ENCODE results near the gene ENO2. TPM values are rescaled to one million over a fixed set of nuclear protein-coding genes. Genes with fewer than 3 reads are reported as not detected.
"Not testable (repeated sequence)": the region's sequence is repeated elsewhere in the genome, so short reads cannot be mapped to it uniquely, and the experiment has no call there.

ENO2 gene
- total RNA-seq, result 1 to 10 TPM; 8.8 to 8.9 TPM
- 14.3 TPM for polyA plus RNA-seq (ENCODE audit: insufficient read depth, low read depth, low replicate concordance)
- long read RNA-seq, donor 1, partial matches to known transcripts, result 0 of 4 reads
- long read RNA-seq, donor 1, other reads (novel, unspliced or antisense), result 0 of 4 reads
- long read RNA-seq, donor 2, partial matches to known transcripts, result 7 of 9 reads
- long read RNA-seq, donor 2, other reads (novel, unspliced or antisense), result 0 of 9 reads

GRCh38 chr12:6914246-6914946, at the start of gene ENO2:
ENO2 (plus strand) TSS chr12:6914580; CDS start chr12:6915833, 1,253 bp downstream.
- H3K4me3 ChIP-seq, result peak within 1 kb of the TSS; percentile 41 to 62
- peak; percentile 71 for DNase-seq
- no peak for TF ChIP-seq CTCF (IDR thresholded peaks at IDR 0.05)
- TF ChIP-seq POLR2A (IDR thresholded peaks at IDR 0.05), result no peak
- H3K27me3 ChIP-seq, result no peaks in the 10 kb centered on the region
- intact Hi-C loops (cut with DNase I; ENCODE audit: low total_unique reads), result no loop called here
- peak within 1 kb of the TSS; percentile 27 to 48 for H3K27ac ChIP-seq
- no peaks in the 10 kb centered on the region for H3K36me3 ChIP-seq (ENCODE audit: low read depth, missing control alignments)
- H3K4me1 ChIP-seq, result peaks cover 15% of the 10 kb centered on the region
- 0% methylated on average over 45 to 54 of the region's 68 CpGs for WGBS, 2 donors
- no peaks in the 10 kb centered on the region for H3K9me3 ChIP-seq

- H3K27me3 ChIP-seq; H3K4me3 ChIP-seq; H3K9me3 ChIP-seq; intact Hi-C loops (cut with DNase I; ENCODE audit: low total_unique reads); H3K36me3 ChIP-seq (ENCODE audit: low read depth, missing control alignments); H3K27ac ChIP-seq; DNase-seq: not testable (repeated sequence)
- H3K4me1 ChIP-seq, result peaks cover 22% of the 10 kb centered on the region
- 91 to 96% methylated on average over 5 of the region's 5 CpGs for WGBS, 2 donors
These were observed 49.1 kb upstream of the ENO2 start for GRCh38 chr12:6865307-6865706.

GRCh38 chr12:6866163-6866919, 48.0 kb upstream of the ENO2 start:
- Histone ChIP-seq H3K27me3 (no peaks in the 10 kb centered on the region), H3K36me3 (ENCODE audit: low read depth, missing control alignments) (no peaks in the 10 kb centered on the region)
- WGBS, 2 donors, result 47 to 62% methylated on average over 16 to 19 of the region's 19 CpGs

GRCh38 chr12:6866920-6867412, 47.4 kb upstream of the ENO2 start:
- intact Hi-C loops (cut with DNase I; ENCODE audit: low total_unique reads), result no loop called here
- Histone ChIP-seq H3K9me3 (no peaks in the 10 kb centered on the region), H3K27ac (peak overlapping the region; percentile 90 to 95), H3K4me1 (peaks cover 29% of the 10 kb centered on the region), H3K4me3 (peak overlapping the region; percentile 90), H3K27me3 (no peaks in the 10 kb centered on the region), H3K36me3 (ENCODE audit: low read depth, missing control alignments) (no peaks in the 10 kb centered on the region)
- WGBS, 2 donors, result 4 to 5% methylated on average over 5 to 30 of the region's 33 CpGs
- DNase-seq, result no peak
- TF ChIP-seq CTCF (IDR thresholded peaks at IDR 0.05) (no peak), POLR2A (IDR thresholded peaks at IDR 0.05) (no peak)

More at GRCh38 chr12:6866163-6866919, 48.0 kb upstream of the ENO2 start:
- H3K4me3 ChIP-seq, result peak overlapping the region in 1 of 2 donors; percentile 90
- no peaks in the 10 kb centered on the region for H3K9me3 ChIP-seq
- peaks cover 23% of the 10 kb centered on the region for H3K4me1 ChIP-seq
- peak overlapping the region; percentile 90 to 95 for H3K27ac ChIP-seq
- TF ChIP-seq POLR2A (IDR thresholded peaks at IDR 0.05) (no peak), CTCF (IDR thresholded peaks at IDR 0.05) (no peak)
- intact Hi-C loops (cut with DNase I; ENCODE audit: low total_unique reads), result no loop called here
- DNase-seq, result no peak
